ENCODE data around the gene WDR27.

Gene WDR27

GRCh38 chr6:169568314-169569087, 133.3 kb downstream of the WDR27 start:
- no peak overlapping the region for H3K9ac ChIP-seq (ENCODE audit: low read depth, low read length, poor library complexity, severe bottlenecking)
- H4K20me1 ChIP-seq (ENCODE audit: insufficient read depth, low read length, poor library complexity, severe bottlenecking): no peaks in the 10 kb centered on the region
- no peaks in the 10 kb centered on the region for H3F3A ChIP-seq (ENCODE audit: low read depth)
- H3K4me2 ChIP-seq (ENCODE audit: low read depth, low read length, poor library complexity, severe bottlenecking): no peak overlapping the region
- H3K4me1 ChIP-seq (ENCODE audit: insufficient read depth, low read length, poor library complexity, severe bottlenecking): no peaks in the 10 kb centered on the region
- no peaks in the 10 kb centered on the region for H3K9me2 ChIP-seq (replicated peaks; ENCODE audit: low read depth, low read length)
- no peaks in the 10 kb centered on the region for H3K27me3 ChIP-seq (ENCODE audit: insufficient read depth, low read length, poor library complexity, severe bottlenecking)
- H3K36me3 ChIP-seq (ENCODE audit: insufficient read depth, low read length): no peaks in the 10 kb centered on the region
- no peak for TF ChIP-seq EZH2phosphoT487 (IDR thresholded peaks at IDR 0.05; ENCODE audit: borderline replicate concordance)
- TF ChIP-seq CTCF (conservative IDR thresholded peaks at IDR 0.05; ENCODE audit: low read length): no peak
- H3K79me2 ChIP-seq (ENCODE audit: insufficient read depth, low read length): no peaks in the 10 kb centered on the region
- no peak overlapping the region for H2AFZ ChIP-seq (ENCODE audit: low read length)
- no peak overlapping the region for H3K4me3 ChIP-seq (ENCODE audit: low read length, poor library complexity, severe bottlenecking)
- H3K9me3 ChIP-seq (ENCODE audit: insufficient read depth, low read depth, low read length): no peaks in the 10 kb centered on the region; the same call in 1 of the 2 replicates

GRCh38 chr6:169567819-169568218, 134.0 kb downstream of the WDR27 start:
- H3K4me1 ChIP-seq (ENCODE audit: insufficient read depth, low read length, poor library complexity, severe bottlenecking): no peaks in the 10 kb centered on the region
- no peak overlapping the region for H3K4me2 ChIP-seq (ENCODE audit: low read depth, low read length, poor library complexity, severe bottlenecking)
- no peaks in the 10 kb centered on the region for H3K36me3 ChIP-seq (ENCODE audit: insufficient read depth, low read length)
- no peaks in the 10 kb centered on the region for H3K9me2 ChIP-seq (replicated peaks; ENCODE audit: low read depth, low read length)
- no peak overlapping the region for H3K4me3 ChIP-seq (ENCODE audit: low read length, poor library complexity, severe bottlenecking)
- H3F3A ChIP-seq (ENCODE audit: low read depth): no peaks in the 10 kb centered on the region
- TF ChIP-seq EZH2phosphoT487 (IDR thresholded peaks at IDR 0.05; ENCODE audit: borderline replicate concordance): no peak
- no peak for TF ChIP-seq CTCF (conservative IDR thresholded peaks at IDR 0.05; ENCODE audit: low read length)
- H3K9me3 ChIP-seq (ENCODE audit: insufficient read depth, low read depth, low read length): no peaks in the 10 kb centered on the region; the same call in 1 of the 2 replicates
- H3K79me2 ChIP-seq (ENCODE audit: insufficient read depth, low read length): no peaks in the 10 kb centered on the region
- no peak overlapping the region for H3K9ac ChIP-seq (ENCODE audit: low read depth, low read length, poor library complexity, severe bottlenecking)
- H4K20me1 ChIP-seq (ENCODE audit: insufficient read depth, low read length, poor library complexity, severe bottlenecking): no peaks in the 10 kb centered on the region
- no peaks in the 10 kb centered on the region for H3K27me3 ChIP-seq (ENCODE audit: insufficient read depth, low read length, poor library complexity, severe bottlenecking)
- no peak overlapping the region for H2AFZ ChIP-seq (ENCODE audit: low read length)

GRCh38 chr6:169566961-169567750, 134.7 kb downstream of the WDR27 start:
- H2AFZ ChIP-seq (ENCODE audit: low read length): no peak overlapping the region
- H3K4me1 ChIP-seq (ENCODE audit: insufficient read depth, low read length, poor library complexity, severe bottlenecking): no peaks in the 10 kb centered on the region
- H3K79me2 ChIP-seq (ENCODE audit: insufficient read depth, low read length): no peaks in the 10 kb centered on the region
- no peak overlapping the region for H3K9ac ChIP-seq (ENCODE audit: low read depth, low read length, poor library complexity, severe bottlenecking)
- H3K27me3 ChIP-seq (ENCODE audit: insufficient read depth, low read length, poor library complexity, severe bottlenecking): no peaks in the 10 kb centered on the region
- H3K4me3 ChIP-seq (ENCODE audit: low read length, poor library complexity, severe bottlenecking): no peak overlapping the region
- H4K20me1 ChIP-seq (ENCODE audit: insufficient read depth, low read length, poor library complexity, severe bottlenecking): no peaks in the 10 kb centered on the region
- H3K9me3 ChIP-seq (ENCODE audit: insufficient read depth, low read depth, low read length): no peaks in the 10 kb centered on the region; the same call in 1 of the 2 replicates
- TF ChIP-seq EZH2phosphoT487 (IDR thresholded peaks at IDR 0.05; ENCODE audit: borderline replicate concordance) (no peak), CTCF (conservative IDR thresholded peaks at IDR 0.05; ENCODE audit: low read length) (no peak)
- no peaks in the 10 kb centered on the region for H3F3A ChIP-seq (ENCODE audit: low read depth)
- no peak overlapping the region for H3K4me2 ChIP-seq (ENCODE audit: low read depth, low read length, poor library complexity, severe bottlenecking)
- H3K9me2 ChIP-seq (replicated peaks; ENCODE audit: low read depth, low read length): no peaks in the 10 kb centered on the region
- no peaks in the 10 kb centered on the region for H3K36me3 ChIP-seq (ENCODE audit: insufficient read depth, low read length)

Measured in Loucy (cell line).